ENCODE results near the gene DEPP1. TPM values are rescaled to one million over a fixed set of nuclear protein-coding genes. Genes with fewer than 3 reads are reported as not detected.

Gene DEPP1
- total and polyA plus RNA-seq, 2 of the 13 experiments (the other 11 are each of a cell fraction or from before 2014, with no cell fraction given) = 14.8 to 270 TPM

DNA sequence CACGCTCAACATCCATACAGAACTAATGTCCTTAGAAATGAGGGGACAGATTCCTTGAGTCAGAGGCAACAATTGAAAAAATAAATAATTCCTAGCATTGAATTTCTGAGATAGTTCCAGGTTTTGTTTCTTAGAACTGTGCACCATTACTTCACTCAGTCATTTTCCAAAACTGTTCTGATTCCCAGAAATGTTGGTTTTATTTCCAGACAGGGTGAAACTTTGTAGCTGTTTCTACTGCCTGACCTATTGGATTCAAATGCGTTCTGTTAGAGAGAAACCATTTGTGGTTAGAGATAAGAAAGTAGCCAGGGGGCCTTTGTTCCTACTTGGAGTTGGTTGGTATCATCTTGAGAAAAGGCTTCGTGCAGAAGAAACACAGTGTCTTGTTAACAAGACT lies 8.1 kb upstream of the DEPP1 start:
- peaks cover 63% of the 10 kb centered on the region for H3K4me1 ChIP-seq (ENCODE audit: insufficient read depth, low read length)
- H3K27ac ChIP-seq (ENCODE audit: extremely low read length, insufficient read depth, low read length) = no peak overlapping the region
- H3K79me2 ChIP-seq (ENCODE audit: insufficient read depth, low read length) = peaks cover 3% of the 10 kb centered on the region
- intact Hi-C loops (cut with micrococcal nuclease; ENCODE audit: unreplicated experiment) = no loop called here
- H4K20me1 ChIP-seq (ENCODE audit: insufficient read depth, low read length) = no peaks in the 10 kb centered on the region
- no peak for TF ChIP-seq CHD2 (IDR thresholded peaks at IDR 0.05; ENCODE audit: low read depth, low read length)
- no peak for TF ChIP-seq RARA (CRISPR knock-in tag; IDR thresholded peaks at IDR 0.05)
- TF ChIP-seq SIN3A (IDR thresholded peaks at IDR 0.05; ENCODE audit: borderline replicate concordance, low read depth, low read length) = no peak
- TF ChIP-seq SNAPC2 (CRISPR knock-in tag; IDR thresholded peaks at IDR 0.05) = no peak
- no peak for TF ChIP-seq ZBTB46 (CRISPR knock-in tag; IDR thresholded peaks at IDR 0.05; ENCODE audit: borderline replicate concordance)
- no peak for TF ChIP-seq NONO (IDR thresholded peaks at IDR 0.05)
- no peak for TF ChIP-seq NONO (CRISPR knock-in tag; conservative IDR thresholded peaks at IDR 0.05)
- TF ChIP-seq ZNF251 (CRISPR knock-in tag; IDR thresholded peaks at IDR 0.05) = no peak
- TF ChIP-seq ZFYVE20 (CRISPR knock-in tag; IDR thresholded peaks at IDR 0.05; ENCODE audit: borderline replicate concordance, low read depth) = no peak
- no peak for TF ChIP-seq ZBTB43 (CRISPR knock-in tag; conservative IDR thresholded peaks at IDR 0.05)
- TF ChIP-seq ZKSCAN1 (IDR thresholded peaks at IDR 0.05; ENCODE audit: low read length) = no peak
- TF ChIP-seq STAG1 (CRISPR knock-in tag; IDR thresholded peaks at IDR 0.05) = no peak
- TF ChIP-seq HHEX (CRISPR knock-in tag; IDR thresholded peaks at IDR 0.05) = no peak
- DNase-seq (ENCODE audit: low spot score) = no peak
- in situ Hi-C loops (cut with HindIII; ENCODE audit: extremely low pct_ligation_motif_present, low pct_unique_long_range_greater_than_20kb) = no loop called here
- no peak overlapping the region for H3K9ac ChIP-seq (ENCODE audit: insufficient read depth, low read depth, low read length)
- no peak overlapping the region for H3K4me2 ChIP-seq (ENCODE audit: low read depth, low read length)
- no peak for ATAC-seq
- no peak overlapping the region for H3K4me3 ChIP-seq (replicated peaks in 1 of 3; ENCODE audit: insufficient read depth in 1 of 3, low read depth in 2 of 3, low read length in 3 of 3)
- no peaks in the 10 kb centered on the region for H3K9me3 ChIP-seq (ENCODE audit: low read length)
- FAIRE-seq = no peak
- peaks cover 11 to 47% of the 10 kb centered on the region in 2 experiments; a peak in 4 of 5 replicates for H3K36me3 ChIP-seq (replicated peaks in 1 of 2; ENCODE audit: control insufficient read depth in 1 of 2, insufficient read depth in 2 of 2, low read length in 2 of 2)
- H3K27me3 ChIP-seq (ENCODE audit: control insufficient read depth in 1 of 2, insufficient read depth in 2 of 2, low read length in 2 of 2) = no peaks in the 10 kb centered on the region
- H2AFZ ChIP-seq (ENCODE audit: low read length) = no peak overlapping the region
- BruUV-seq (replicated peaks) = no TSS peak
- 97% methylated on average over 3 of the region's 3 CpGs for WGBS (ENCODE audit: low lambda C conversion rate)
- POLR2A ChIA-PET = interaction anchor here (2.1 to 12.6 kb wide), 3 partner anchors 4 to 27 kb away, joined by 6 to 863 read pairs (median 863); partner anchors contain the start of genes DEPP1 and RASSF4
- CTCF ChIA-PET (ENCODE audit: low intra/inter-chr PET ratio, low total read pairs) = no interaction called here
